GM18868 (cell line): Measurements from ENCODE around the gene CAMSAP1.
"Not testable (repeated sequence)": the region's sequence is repeated elsewhere in the genome, so short reads cannot be mapped to it uniquely, and the experiment has no call there.

ENCODE experiments used
- ATAC-seq: cut with Tn5 transposase; IDR thresholded peaks from one replicate; pipeline ENCODE4 v1.9.1; 2021; ENCODE audit warnings: mild to moderate bottlenecking, moderate library complexity; ENCODE audit not compliant: unreplicated experiment

Gene CAMSAP1

DNA sequence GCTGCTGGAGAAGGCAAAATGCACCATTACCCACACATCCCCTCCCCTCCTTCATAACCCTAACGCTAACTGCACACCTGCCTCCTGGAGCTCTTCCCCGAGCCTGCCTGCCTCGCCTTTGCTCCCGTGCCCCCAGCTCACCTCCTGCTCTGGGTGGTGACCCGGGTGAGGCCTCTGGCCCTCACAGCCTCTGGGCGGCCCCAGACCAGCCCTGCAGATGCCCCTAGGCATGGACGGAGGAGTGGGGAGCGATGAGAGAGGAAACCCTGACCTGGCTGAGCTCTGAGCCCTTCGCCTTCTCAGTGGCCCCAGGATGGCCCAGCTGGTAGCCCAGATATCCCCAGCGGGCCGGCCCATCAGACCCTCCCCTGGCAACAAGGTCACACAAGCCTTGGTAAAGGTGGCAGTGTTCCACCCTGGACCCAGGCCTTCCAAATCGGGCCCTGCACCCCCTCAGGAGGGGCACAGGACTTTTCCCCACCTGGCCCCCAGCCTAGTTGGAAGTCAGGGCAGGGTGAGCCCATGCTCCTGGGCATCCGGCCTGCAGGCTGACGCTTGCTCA lies 14.5 kb upstream of the CAMSAP1 start:
- no peak for ATAC-seq

DNA sequence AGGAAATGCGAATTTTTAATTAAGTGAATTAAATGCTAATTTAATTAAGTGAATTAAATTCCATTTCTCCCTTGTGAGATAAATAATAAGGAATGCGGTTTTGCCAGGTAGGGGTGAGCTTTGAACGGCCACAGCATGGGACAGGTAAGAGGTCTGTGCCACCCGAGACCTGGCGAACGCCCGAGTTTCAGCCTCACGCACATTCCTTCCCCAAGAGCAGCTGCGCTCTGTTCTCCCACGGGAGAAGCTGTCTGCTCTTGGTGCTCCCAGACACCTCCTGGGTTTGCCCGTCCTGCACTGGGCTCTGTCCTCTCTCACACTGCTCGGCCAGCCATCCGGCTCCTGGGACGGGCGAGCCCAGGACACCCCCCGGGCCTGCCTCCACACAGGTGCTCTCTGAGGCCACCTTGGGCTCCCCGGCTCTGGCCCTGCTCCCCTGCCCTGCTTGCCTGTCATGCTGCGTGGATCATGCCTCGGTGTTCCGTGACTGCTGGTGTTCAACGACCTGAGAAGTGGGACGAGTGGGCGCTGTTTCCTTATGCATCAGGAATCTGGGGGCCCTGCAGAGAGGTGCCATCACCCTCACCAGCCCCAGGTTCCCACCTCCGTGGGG lies 13.7 kb upstream of the CAMSAP1 start:
- no peak for ATAC-seq

DNA sequence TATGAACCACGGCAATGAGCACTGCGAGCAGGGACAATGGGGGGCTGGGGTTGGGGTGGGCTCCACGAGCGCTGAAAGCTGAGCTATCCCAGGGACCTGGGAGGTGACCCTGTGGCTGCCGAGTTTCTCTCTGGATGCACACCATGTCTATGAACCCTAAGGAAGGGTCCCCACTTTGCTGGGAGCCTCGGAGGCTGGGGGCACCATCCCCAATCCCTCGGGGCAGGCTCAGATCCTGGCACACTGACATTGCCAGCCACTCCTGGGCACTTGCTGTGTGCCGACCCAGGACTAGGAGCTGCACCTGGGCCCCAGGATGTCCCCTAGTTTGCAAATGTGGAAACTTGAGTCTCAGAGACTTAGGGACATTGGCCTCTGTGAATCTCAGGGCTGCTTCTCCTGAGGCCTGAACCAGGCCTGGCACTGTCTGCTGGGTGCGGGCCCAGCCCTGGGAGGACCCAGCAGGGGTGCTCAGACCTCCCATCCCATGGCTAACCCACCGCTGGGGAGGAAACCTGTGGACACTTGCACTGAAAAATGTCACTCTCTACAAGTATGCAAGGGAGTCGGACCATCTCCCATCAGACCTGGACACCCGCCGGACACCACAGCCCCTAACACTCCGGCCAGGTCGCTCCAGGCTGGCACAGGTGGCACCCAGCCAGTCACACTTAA lies 13.0 kb upstream of the CAMSAP1 start:
- no peak for ATAC-seq

DNA sequence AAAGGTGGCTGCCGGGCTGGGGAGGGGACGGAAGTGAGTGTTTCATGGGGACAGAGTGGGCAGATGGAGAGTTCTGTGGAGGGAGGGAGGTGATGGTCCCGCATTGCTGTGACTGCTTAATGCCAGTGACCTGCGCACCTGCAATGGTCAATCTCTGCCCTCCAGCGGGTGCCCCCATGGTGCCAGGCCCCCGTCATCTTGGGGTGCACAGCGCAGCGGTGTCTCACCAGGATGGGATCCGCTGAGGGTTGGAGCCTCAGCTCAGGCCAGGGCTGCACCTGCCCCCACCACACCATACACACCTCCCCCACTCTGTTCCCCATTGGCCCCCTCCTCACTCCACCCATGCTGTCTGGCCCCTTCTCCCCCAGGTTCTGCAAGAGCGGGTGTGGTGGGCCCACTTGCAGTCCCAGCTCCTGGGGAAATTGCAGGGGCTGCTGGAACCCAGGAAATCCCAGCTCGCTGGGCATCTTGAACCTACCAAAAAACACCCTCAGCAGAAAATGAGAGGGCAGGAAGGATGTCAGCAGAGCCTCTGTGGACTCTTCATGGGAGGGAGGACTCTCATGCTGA lies 12.1 kb upstream of the CAMSAP1 start:
- no peak for ATAC-seq

DNA sequence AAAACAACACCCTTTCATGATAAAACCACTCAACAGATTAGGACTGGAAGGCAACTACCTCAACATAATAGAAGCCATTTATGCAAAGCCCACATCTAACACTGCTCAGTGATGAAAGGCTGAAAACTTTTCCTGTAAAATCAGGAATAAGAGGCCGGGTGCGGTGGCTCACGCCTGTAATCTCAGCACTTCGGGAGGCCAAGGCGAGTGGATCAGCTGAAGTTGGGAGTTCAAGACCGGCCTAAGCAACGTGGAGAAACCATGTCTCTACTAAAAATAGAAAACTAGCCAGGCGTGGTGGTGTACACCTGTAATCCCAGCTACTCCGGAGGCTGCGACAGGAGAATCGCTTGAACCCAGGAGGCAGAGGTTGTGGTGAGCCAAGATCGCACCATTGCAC lies 8.9 kb upstream of the CAMSAP1 start:
- not testable (repeated sequence) for ATAC-seq

DNA sequence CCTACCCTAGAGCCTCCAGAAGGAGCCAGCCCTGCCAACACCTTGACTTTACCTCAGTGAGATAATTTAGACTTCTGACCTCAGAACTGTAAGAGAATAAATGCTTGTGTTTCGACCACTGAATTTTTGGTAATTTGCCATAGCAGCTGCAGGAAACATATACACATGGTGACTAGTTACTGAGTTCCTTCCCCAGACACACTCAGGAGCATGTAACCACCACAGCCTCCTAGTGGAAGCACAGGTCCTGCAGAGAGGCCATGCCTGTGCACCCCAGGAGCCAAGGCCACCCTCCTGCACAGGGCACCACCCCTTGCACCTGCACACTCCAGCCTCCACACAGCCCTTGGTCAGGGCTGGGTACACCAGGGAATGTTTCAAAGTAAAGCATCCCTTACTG lies 7.6 kb upstream of the CAMSAP1 start:
- ATAC-seq = no peak

DNA sequence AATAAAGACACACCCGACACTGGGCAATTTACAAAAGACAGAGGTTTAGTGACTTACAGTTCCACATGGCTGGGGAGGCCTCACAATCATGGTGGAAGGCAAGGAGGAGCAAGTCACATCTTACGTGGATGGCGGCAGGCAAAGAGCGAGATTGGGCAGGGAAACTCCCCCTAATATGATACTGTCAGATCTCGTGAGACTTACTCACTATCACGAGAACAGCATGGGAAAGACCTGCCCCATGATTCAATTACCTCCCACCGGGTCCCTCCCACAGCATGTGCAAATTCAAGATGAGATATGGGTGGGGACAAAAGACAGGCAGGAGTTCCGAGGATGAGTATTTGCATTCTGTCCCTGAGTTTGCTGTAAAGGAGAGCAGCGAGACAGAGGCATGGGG lies 3.9 kb upstream of the CAMSAP1 start:
- ATAC-seq = not testable (repeated sequence)

DNA sequence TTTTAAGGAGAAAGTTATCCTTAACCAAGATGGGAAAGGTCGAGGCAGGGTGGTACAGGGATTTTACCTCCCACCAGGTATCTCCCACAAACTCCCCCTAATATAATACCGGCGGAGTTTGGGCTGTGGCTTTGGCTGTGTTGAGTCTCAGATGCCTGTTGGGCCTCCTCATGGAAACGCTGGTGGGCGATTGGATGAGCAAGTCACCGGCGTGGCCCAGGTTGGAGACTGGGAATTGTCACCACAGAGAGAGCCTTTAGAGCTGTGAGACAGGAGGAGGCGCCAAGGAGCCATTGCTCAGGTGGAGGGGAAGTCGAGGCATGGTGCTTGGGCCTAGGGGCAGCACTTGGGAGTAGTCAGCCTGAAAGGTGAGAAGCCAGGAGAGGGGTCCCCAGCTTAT lies 3.4 kb upstream of the CAMSAP1 start:
- no peak for ATAC-seq

DNA sequence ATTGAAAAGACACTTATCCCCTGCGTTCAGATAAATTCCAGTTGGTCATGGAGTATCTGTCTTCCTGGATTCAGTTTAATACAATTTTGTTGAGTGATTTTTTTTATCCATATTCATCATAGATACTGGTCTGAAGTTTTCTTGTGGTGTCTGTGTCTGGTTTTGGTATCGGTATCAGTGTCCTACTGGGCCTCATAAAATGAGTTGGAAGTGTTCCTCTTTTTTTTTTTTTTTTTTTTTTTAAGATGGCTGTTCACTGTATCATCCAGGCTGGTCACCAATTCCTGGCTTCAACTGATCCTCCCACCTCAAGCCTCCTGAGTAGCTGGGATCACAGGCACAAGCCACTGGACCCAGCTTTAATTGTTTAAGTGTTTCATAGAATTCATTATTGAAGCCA lies 2.9 kb upstream of the CAMSAP1 start:
- ATAC-seq = no peak

DNA sequence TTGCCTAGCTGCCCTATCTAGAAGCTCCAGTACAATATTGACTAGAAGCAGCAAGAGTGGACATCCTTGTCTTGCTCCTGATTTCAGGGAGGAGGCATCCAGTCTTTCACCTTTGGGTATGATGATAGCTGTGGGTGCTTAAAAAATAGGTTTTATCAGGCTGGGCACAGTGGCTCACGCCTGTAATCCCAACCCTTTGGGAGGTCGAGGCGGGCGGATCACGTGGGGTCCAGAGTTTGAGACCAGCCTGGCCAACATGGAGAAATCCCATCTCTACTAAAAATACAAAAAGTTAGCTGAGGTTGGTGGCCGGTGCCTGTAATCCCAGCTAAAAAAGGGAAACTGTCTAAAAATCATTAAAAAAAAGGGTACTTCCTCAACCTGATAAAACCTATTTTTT lies 2.0 kb upstream of the CAMSAP1 start:
- ATAC-seq = no peak

DNA sequence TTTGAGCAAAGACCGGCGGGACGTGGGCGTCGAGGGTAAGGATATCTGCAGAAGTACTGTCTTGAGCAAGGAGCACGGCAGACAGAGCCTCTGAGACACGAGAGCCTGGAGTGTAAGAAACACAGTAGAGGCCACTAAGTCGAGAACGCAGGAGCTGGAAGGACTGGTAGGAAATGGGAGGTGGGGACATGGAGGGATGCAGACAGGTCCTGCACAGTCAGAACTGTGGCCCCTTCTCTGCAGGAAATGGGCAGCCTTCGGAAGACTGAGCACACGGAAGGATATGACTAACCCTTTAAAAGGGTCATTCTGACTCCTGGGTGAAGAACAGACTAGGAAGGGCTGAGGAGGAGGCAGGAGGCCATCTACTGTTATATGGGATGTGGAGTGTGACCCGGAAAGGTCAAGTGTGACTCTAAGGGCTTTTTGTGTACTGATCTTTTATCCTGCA lies 1.4 kb upstream of the CAMSAP1 start:
- ATAC-seq = no peak

DNA sequence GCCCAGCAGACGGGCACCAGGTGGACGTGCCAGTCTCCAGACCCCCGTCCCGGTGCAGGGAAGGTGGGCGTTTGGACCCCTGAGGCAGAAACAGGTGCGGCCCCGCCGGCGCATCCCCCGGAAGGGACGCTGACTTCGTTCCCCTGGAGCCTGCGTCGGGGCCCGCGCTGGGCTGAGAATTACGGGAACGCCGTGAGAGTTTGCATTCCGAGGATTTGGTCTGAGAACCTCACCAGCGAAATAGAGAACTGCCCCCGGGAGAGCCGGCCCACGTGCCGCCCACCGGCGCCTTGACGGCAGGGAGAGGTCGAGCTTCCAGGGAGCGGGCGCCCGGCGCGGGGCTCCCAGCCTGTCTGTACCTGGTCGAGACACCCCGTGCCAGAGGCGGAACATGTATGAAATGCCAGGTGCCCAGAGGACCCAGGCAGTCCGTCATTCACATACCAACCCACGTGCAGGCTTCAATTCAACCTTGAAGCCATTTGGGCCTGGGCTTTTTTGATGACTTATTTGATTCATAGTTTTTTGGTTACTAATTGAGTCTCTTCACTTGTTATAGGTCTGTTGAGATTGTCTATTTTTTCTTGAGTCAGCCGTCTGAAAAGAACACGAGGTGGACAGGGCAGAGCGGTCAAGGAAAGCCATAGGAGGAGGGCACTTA lies 877 bp upstream of the CAMSAP1 start:
- ATAC-seq = peak; percentile 8

DNA sequence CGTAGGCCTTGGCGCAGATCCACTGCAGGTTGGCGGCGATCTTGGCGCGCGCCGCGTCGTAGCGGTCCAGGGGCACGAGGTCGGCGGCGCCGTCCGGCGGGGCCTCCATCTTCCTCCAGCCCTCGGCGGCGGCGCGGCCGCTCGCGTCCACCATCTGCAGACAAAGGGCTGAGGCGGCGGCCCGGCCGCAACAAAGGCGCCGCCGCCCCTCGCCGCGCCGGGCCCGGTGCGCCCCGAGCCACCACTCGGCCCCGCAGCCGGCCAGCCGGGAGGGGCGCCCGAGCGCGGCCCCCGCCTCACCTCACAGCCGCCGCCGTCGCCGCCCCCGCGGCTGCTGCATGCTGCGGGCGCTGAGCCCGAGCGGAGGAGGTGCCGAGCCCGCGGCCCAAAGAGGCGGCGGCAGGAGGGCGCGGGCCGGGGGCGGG lies 328 bp downstream of the CAMSAP1 start:
- peak; percentile 14 for ATAC-seq

DNA sequence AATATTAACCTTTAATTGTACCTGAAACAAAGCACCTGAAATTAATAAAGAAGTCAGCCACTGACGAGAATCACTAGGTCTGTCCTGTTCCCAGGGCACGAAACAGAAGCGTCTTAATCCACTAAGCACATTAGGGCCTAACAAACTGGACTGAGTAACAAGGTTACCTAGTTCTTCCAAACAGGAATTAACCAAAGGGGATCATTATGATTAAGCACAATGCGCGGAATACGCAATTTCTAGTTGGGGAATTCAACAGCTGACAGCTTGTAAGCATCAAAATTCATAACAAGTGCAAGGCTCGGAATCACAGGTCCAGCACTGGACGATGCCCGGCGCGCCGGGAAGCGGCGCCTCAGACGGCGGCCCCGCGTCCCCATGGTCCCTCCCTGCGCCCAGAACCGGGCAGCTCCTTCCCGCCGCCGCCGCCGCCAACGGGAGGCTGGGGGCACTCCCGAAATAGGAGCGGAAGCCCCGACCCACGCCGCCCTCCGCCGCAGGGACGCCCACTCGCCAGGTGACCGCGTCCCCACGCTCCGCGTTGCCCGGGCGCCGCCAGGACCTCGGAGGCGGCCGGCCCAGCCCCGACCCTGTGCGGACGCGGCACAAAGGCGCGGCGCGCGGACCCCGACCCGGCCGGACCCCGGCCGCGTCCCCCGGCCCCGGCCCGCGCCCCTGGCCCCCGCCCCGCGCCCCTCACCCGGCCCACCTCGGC lies 898 bp downstream of the CAMSAP1 start:
- no peak for ATAC-seq

DNA sequence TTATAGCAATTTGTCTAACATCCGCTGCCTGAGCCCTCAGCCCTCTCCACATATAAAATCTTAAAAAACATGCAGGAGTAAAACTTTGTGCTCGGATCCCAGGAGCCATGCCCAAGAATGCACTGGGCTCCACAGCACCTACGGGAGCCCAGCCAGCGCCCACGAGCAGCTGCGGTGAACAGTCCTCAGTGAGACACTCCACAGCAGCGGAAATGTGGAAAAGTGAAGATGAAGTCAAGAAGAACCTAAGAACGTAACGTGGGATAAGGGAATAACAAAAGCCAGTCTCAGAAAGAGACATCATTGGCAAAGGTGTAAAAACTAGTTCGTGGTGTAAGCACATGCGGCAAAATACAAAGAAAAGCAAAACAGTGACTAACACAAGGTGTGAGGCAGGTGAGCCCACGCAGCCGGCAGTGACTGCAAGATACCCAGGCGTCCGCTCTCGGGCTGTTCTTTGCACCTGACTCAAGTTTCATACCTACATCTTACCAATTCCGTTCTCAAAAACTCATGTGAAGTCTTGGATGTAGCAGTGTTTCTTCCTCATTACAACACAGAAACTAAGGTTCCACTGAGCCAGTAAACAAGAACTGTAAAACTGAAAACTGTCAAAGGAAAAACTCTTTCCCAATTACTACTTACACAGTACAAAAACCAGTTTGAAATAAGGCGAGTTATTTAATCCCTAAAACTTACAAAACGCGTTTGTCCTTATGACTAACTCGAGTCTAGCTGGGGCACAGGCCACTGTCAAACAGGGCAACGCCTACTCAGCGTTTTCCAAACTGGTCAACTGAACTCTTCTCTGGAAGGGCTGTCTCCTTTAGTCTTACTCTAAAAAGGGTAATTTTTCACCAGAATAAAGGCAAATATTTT lies 1.7 kb downstream of the CAMSAP1 start:
- no peak for ATAC-seq

DNA sequence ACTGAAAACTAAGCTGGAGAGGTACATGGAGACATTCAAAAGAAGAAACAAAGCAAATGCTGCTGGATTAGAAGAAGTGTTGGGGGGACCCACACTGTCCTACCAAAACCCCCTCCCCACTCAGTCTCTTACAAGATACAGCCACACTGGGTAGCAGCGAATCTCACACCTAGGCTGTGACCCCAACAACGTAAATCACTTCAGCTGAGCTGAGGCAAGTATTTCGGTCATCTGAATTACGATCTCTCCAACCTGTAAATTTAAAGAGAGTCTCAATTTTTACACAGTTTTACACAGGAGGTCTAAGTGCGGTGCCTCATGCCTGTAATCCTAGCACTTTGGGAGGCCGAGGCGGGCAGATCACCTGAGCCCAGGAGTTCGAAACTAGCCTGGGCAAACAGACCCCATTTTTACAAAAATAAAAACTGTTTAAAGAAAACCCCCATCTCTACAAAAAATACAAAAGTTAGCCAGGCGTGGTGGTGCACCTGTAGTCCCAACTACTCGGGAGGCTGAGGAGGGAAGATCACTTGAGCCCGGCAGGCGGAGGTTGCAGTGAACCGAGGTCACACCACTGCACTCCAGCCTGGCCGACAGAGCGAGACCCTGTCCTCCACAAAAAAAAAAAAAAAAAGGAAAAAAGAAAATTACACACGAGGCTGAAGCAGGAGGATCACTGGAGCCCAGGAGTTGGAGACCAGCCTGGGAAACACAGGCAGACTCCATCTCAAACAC lies 3.4 kb downstream of the CAMSAP1 start:
- no peak for ATAC-seq

DNA sequence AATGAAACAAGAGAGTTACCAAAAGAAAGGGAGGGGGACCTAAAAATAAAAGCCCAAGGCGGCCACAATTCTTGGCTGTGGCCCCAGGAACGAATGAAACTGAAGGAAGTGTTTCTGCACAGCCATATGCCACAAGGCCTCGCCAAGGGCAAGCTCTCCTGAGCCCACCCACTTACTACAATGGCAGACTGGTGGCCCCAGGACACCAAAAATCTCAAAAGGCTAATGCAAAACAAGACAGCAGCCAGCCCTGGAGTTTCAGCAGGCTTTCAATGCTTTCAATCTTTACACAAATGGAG lies 4.0 kb downstream of the CAMSAP1 start:
- no peak for ATAC-seq

DNA sequence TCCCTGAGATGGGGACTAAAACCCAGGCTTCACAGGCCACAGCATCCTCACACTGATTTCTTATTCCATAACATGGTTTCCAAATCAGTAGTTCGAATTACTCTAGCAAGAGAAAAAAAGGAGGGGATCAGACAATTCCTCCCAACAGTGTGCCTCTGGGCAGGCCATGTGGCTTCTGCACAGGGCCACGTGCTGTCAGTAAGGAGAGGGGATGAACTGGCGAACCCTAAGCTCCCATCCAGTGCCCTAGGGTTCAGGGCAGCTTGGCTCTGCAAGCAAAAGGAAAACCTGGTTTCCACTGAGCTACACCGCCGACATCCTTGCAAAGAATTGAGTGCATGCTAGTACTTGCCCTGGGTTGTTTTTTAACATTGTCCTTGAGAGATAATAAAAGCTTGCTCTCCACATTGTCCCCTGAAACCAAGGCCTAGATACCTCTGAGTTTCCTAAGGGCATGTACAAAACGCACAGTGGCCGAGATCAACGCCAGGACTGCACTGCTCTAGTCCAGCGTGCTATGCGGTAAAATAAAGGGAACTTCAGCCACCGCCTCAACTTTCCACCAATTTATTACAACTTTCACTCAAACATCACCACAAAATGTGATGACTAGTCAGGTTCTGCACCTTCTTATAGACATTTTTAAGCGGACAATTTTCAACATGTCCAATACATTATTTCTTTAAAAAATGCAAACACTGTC lies 4.5 kb downstream of the CAMSAP1 start:
- ATAC-seq = no peak

DNA sequence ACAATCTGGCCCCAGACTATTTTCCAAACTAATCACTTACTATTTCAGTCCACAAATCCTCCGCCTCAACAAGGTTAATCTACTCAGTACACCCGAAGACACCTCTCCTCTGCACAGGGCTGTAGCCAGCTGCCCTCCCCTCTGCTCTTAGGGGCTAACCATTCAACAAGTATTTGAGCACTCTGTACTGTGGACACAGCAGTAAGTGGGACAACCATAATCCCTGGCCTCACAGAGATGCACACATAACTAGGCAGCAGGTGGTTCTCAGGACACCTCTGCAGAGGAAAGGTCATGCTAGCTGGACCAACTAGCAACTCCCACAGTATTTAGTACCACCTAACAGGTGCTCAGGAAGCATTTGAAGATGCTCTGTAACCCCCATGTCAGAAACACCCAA lies 5.5 kb downstream of the CAMSAP1 start:
- ATAC-seq = no peak
